ENCODE results near the gene MAGEC1.
"Not testable (repeated sequence)": the region's sequence is repeated elsewhere in the genome, so short reads cannot be mapped to it uniquely, and the experiment has no call there.

MAGEC1 gene, protein sequence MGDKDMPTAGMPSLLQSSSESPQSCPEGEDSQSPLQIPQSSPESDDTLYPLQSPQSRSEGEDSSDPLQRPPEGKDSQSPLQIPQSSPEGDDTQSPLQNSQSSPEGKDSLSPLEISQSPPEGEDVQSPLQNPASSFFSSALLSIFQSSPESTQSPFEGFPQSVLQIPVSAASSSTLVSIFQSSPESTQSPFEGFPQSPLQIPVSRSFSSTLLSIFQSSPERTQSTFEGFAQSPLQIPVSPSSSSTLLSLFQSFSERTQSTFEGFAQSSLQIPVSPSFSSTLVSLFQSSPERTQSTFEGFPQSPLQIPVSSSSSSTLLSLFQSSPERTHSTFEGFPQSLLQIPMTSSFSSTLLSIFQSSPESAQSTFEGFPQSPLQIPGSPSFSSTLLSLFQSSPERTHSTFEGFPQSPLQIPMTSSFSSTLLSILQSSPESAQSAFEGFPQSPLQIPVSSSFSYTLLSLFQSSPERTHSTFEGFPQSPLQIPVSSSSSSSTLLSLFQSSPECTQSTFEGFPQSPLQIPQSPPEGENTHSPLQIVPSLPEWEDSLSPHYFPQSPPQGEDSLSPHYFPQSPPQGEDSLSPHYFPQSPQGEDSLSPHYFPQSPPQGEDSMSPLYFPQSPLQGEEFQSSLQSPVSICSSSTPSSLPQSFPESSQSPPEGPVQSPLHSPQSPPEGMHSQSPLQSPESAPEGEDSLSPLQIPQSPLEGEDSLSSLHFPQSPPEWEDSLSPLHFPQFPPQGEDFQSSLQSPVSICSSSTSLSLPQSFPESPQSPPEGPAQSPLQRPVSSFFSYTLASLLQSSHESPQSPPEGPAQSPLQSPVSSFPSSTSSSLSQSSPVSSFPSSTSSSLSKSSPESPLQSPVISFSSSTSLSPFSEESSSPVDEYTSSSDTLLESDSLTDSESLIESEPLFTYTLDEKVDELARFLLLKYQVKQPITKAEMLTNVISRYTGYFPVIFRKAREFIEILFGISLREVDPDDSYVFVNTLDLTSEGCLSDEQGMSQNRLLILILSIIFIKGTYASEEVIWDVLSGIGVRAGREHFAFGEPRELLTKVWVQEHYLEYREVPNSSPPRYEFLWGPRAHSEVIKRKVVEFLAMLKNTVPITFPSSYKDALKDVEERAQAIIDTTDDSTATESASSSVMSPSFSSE

DNA sequence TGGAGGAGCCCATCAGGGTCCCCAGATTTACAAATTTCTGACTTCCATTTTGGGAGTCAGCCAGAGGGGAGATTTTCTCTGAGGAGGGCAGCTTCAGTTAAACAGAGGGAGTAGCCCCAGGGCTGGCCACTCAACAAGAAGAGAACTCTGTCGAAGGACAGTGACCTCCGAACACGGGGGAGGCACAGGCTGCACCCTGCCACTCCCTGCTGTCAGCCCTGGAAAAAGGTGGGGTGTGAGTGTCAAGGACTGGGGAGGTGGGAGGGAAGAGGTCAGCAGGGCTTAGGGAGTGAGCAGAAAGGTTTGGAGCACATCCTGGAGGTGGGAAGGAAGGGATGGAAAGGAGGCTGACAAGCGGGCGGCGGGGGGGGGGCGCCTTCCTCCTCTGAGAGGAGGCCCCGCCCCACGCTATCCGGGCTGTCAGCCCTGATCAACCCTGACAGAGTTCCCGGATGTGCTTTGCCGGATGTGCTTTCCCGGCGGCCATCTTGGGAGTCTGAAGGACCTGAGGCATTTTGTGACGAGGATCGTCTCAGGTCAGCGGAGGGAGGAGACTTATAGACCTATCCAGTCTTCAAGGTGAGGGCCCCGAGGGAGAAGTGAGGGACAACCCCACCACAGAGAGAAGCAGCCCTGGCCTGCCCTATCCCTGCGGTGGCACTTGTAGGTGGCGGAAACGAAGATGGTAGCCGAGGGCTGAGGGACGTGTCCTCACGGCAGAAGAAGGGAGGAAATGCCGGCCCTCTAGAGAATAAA lies at the start of gene MAGEC1:
Gene MAGEC1, plus strand, starts transcription at position 495 of the 756 bp plus-strand sequence. CDS start 1,179 bp downstream, outside the sequence.
- DNase-seq: no peak

DNA sequence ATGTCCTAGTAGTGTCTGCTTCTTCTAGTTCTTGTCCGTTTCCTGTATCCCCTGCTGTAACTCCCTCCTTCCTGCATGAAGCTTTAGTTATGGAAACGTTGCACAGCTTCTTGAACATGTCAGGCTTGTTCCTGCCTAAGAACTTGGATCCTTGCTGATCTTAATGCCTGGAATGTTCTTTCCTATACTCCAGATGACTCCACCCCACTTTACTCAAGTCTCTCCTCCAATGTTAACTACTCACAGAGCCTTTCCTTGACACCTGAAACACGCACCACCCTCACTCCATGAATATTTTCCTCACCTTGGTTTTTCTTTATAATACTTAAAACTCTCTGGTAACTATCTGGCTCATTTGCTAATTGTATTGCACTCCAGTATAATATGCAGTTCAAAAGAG lies 46.2 kb upstream of the MAGEC1 start:
- no peak for DNase-seq

DNA sequence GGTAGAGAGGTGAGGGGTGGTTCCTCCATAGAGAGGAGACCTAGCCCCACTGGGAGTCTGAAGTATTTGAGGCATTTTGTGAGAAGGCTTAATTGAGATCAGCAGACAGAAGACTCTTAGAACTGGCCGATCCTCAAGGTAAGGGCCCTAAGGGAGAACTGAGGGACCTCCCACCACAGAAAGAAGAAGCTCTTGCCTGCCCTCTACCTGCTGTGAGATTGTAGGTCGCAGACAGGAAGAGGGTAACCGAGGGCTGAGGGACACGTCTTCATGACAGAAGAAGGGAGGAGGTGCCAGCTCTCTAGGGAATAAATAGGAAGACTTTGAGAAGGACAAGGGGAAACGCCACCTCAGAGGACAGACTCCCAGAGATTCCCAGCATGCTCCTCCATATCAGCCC lies 24.1 kb upstream of the MAGEC1 start:
- no peak for DNase-seq

DNA sequence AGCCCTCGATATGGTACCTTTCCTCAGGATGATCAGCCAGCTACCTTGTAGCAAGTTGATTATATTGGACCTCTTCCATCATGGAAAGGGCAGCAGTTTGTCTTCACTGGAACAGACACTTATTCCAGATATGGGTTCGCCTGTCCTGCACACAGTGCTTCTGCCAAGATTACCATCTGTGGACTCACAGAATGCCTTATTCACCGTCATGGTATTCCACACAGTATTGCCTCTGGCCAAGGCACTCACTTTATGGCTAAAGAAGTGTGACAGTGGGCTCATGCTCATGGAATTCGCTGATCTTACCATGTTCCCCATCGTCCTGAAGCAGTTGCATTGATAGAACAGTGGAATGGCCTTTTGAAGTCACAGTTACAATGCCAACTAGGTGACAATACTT lies 14.9 kb upstream of the MAGEC1 start:
- not testable (repeated sequence) for DNase-seq

DNA sequence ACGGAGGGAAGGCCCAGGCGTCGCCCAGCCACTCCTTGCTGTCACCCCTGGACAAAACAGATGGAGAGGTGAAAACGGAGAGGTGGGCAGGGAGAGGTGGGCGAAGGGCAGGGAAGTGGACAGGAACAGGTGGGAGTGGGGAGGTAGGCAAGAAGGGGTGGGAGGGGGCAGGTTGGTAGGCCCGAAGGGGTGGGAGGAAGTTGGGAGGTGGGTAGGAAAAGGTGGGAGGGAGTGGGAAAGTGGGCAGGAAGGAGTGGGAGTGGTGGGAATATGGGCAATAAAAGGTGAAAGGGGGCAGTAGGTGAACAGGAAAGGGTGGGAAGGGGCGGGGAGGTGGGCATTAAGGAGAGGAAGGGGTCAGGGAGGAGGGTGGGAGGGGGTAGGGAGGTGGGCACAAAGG lies 9.0 kb upstream of the MAGEC1 start:
- no peak for DNase-seq

DNA sequence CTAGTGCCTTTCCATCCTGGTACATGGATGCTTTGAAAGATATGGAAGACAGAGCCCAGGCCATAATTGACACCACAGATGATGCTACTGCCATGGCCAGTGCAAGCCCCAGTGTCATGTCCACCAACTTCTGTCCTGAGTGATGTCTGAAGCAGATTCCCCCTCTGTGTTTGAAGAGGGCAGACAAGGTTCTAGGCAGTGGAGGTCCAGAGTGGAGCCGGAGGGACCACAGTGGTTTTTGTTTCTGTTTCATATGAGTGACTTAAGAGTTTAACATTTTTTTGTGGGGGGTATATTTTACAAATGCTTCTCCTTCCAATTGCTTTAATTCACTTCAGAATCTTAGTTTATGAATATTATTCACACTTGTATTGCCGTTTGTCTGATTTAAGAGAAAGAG lies 6.0 kb upstream of the MAGEC1 start:
- DNase-seq: no peak

DNA sequence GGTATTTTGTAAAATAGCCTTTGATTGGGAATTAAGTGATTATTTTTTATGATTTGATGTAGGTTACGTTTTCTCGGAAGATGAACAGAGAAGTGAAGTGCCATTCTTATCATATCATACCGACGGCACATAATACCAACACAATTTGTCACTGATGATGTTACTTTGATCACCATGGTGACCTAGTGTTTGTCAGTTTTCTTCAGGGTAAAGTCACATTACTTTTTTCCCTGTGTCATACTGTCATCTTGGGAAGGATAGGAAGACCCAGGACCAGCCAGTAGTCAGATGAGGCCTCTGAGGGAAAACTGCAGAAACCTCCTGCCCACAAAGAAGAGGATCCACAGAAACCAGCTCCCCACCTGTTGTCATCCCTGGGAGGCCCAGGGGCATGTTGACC lies 1.3 kb upstream of the MAGEC1 start:
- no peak for DNase-seq

DNA sequence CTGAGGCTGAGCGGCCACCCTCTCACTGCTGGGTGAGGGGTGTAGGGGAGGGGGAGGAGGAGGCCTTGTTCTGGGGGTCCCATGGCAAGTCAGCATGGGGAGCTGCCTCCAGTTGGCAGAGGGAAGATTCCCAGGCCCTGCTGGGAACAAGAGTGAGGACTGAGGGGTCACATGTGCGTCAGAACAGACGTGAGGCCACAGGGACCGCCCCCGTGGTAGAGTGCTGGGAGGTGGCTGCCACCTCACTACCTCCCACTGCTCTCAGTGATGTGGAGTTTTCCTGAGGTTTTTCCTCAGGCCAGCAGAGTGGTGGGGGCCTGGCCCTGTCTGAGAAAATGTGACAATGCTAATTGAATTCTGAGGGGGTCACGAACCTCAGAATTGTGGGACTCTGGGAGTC lies 568 bp downstream of the MAGEC1 start:
- DNase-seq: no peak

DNA sequence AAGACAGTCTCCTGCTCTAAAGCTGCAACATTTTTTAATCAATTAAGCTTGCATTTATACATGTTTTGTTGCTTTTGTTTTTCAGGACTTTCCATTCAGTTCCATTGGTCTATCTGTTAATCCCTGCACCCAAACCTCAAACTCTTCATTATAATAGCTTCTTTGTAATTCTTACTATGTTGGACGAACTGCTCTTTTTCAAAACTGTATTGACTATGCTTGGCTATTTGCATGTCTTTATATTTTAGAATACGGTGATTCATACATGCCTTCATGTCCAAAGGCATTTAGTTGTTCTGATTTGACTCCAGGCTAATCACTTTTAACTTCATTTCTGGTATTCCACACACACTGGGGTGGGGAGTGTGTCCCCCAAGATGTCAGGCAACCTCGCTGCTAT lies 14.1 kb downstream of the MAGEC1 start:
- no peak for DNase-seq

DNA sequence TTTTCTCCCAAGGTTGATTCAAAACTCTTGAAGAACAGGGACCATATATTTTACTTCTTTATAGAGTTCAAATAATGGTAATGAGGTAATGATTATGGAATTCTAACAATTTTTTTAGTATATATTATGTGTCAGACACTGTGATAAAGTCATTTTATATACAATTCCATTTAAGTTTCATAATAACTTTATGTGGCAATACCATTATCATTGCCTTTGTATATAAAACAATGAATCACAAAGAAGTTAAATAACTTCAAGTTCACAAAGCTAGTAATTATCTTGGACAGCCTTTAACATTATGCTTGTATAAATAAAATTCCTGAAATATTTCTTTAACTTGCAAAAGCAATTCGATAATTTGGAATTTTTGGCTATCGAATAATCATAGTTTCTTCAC lies 20.6 kb downstream of the MAGEC1 start:
- DNase-seq: no peak

DNA sequence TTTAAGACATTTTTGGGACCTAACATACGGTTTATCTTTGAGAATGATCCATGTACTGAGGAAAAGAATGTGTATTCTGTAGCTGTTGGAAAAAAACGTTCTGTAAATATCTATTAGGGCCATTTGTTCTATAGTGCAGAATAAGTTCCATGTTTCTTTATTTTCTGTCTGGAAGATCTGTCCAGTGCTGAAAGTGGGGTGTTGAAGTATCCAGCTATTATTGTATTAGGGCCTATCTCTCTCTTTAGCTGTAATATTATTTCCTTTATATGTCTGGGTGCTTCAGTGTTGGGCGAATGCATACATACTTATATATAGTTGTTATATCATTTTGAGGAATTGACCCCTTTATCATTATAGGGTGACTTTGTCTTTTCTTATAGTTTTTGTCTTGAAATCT lies 24.7 kb downstream of the MAGEC1 start:
- no peak for DNase-seq

DNA sequence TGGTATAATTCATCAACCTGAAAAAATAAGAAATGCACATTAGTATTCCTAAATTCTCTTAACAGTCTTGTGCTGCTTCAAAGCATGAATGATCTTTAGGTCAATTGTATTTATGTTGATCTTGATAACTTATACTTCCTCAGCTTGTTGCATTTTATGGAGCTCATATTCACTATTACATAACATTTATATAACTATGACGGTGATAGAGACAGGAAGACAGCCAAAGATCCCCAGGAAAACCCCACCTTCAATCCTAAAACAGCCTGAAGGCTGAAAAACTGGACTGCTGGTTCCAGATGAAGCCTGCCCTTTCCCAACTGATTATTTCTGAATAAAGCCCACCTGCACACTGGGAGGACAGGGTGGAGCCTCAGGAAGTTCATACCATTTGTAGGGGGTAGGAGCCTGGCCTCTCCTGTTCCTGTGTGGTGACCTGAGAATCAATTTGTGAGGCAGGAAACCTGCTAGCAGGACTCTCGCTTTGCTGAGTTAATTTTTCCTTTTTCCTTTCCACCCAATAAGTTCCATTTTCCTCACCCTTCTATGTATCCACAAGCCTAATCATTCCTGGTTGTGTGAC lies 30.5 kb downstream of the MAGEC1 start:
- no peak for DNase-seq

DNA sequence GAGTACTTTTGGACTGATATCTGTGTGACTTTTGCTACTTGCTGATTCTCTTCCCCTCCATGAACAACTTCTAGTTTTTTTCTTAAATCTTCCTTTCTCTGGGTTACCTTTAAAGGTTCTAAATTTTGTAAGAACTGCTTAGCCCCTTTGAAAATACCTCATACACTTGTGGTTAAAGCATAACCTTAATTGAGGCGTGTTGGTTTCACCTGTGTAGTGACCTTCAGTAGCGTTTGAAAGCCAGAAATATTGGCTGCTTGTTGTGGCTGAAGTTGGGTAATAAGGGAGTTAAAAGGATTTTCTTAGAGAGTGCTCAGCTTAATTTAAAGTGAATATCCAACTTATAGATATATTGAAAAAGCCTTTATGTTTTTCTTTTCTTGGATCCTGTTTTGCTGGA lies 32.0 kb downstream of the MAGEC1 start:
- DNase-seq: no peak

DNA sequence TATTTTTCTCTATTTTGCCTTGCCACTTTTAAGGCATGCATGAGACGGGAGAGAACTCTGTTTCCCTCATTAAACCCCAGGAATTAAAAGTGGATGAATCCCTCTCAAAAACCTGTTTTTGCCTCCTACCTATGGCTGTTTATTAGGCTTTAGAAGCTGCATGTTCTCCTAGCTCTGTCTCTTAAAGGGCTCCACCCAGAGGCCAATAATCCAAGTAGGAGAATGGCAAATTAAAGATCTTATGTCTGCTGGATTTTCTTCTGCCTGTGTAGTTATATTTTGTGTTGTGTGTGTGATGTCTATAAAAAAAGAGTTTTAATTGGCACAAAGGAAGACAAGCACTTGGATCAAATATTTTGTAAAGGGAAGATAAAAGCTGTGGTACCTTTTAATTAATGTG lies 32.4 kb downstream of the MAGEC1 start:
- DNase-seq: no peak

DNA sequence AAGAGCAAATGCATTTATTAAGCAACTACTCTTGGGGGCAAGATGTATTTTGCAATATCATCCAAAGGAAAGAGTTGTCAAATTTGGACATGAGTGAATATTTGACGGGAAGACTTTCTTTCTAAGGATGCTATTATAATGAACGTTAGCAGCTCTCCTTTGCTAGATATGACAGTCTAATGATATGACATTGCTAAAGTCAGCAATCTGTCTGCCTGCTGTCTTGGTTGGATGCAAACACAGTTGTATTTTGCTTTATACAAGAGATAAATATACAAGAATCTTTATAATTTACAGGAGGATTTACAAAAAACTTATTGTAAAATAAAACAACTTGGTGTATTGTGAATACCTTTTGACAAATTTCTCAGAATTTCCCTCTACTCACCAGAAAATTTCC lies 37.5 kb downstream of the MAGEC1 start:
- DNase-seq: no peak

DNA sequence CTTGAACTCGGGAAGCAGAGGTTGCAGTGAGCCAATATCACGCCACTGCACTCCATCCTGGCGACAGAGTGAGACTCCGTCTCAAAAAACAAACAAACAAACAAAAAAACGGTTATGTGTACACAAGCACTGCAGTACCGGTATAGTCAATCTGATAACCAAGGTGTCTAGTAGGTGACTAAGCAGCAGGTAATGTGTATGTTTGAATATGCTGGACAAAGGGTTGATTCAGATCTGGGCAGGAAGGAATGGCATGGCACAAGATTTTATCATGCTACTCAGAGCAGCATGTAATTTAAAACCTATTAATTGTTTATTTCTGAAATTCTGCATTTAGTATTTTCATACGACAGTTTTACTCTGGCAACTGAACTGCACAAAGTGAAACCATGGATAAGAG lies 41.7 kb downstream of the MAGEC1 start:
- DNase-seq: no peak

DNA sequence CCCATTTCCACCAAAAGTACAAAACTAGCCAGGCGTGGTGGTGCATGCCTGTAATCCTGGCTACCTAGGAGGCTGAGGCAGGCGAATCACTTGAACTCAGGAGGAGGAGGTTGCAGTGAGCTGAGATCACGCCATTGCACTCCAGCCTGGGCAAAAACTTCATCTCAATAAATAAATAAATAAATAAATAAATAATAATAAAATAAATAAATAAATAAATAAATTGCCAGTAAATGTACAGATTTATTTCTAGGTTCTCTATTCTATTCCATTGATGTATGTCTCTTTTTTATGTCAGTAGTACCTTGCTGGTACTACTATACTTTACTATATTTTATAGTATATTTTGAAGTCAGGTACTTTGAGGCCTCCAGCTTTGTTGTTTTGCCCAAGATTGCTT lies 43.7 kb downstream of the MAGEC1 start:
- DNase-seq: no peak

DNA sequence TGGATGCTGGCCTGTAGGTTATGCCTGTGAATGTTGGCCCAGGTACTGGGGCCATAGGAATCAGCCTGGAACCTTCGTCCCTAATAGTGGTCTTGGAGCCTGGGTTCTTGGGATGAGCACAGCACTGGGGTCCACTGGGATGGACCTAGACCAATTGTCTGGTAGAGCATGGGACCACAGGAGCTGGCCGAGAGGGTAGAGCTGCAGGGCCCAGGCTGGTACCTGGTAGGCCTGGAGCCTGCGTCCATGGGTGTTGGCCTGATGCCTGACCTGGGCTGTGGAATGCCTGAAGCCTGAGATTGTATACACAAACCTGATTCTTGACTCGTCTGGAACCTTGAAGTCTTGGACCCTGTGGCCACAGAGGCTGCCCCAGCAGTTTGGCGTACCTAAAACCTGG lies 48.9 kb downstream of the MAGEC1 start:
- DNase-seq: no peak

DNA sequence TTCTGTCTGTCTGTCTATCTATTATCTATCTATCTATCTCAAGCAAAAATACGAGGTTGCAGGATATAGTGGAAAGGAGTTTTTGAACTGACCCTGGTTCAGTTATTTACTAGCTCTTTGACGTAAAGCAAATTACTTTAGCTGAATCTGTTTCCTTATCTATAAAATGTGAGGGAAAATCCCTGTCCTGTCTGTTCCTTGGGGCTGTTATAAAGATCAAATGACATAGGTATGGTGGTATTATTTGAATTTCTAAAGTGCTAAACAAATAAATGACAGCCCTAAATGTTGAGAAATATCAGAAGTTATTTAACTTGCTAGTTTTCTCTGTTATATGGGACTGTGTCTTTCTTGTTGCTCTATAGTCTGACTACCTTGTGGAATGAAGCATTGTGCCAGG lies 55.0 kb downstream of the MAGEC1 start:
- DNase-seq: no peak
